B cell (primary cell): Measurements from ENCODE around the gene CRAMP1.

Experiments used
- EZH2 ChIP-seq: IDR thresholded peaks from 2 replicates; pipeline ENCODE4 v1.6.1; 2012; ENCODE audit warnings: borderline replicate concordance, low read depth, mild to moderate bottlenecking, moderate library complexity, low read length; ENCODE audit not compliant: insufficient read depth, poor library complexity, severe bottlenecking
- TF ChIP-seq, protein P1 (sequence below): fragments of 200-600 bp; IDR thresholded peaks from one replicate; pipeline ENCODE4 v1.8.0; 2022; ENCODE audit warnings: antibody characterized with exemption, mild to moderate bottlenecking

DNA sequence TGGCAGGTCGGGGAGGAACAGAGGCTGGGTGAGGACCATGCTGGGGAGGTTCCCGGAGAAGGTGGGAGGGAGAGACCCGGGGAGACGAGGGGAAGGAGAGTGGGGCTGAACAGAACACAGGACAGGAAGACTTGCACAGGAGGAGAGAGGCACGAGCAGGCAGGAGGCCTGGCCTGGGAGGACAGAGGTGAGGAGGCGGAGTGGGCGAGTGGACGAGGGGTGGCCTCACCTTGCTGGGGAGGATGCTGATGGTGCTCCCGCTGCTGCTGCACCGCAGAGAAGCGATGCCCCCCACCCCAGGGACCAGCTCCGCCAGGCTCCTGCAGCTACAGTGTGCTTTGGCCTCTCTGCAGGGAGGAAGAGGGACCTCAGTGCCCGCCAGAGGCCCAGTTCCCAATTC lies 44.2 kb upstream of the CRAMP1 start:
- TF ChIP-seq, protein P1, sequence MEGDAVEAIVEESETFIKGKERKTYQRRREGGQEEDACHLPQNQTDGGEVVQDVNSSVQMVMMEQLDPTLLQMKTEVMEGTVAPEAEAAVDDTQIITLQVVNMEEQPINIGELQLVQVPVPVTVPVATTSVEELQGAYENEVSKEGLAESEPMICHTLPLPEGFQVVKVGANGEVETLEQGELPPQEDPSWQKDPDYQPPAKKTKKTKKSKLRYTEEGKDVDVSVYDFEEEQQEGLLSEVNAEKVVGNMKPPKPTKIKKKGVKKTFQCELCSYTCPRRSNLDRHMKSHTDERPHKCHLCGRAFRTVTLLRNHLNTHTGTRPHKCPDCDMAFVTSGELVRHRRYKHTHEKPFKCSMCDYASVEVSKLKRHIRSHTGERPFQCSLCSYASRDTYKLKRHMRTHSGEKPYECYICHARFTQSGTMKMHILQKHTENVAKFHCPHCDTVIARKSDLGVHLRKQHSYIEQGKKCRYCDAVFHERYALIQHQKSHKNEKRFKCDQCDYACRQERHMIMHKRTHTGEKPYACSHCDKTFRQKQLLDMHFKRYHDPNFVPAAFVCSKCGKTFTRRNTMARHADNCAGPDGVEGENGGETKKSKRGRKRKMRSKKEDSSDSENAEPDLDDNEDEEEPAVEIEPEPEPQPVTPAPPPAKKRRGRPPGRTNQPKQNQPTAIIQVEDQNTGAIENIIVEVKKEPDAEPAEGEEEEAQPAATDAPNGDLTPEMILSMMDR: no peak
- TF ChIP-seq EZH2: no peak
